ENCODE results near the gene GPT2.
"Not testable (repeated sequence)": the region's sequence is repeated elsewhere in the genome, so short reads cannot be mapped to it uniquely, and the experiment has no call there.

GRCh38 chr16:46868891-46869290, 15.3 kb upstream of the GPT2 start:
- not testable (repeated sequence) for TF ChIP-seq MYC (IDR thresholded peaks at IDR 0.05; ENCODE audit: low read depth, low read length); CTCF (IDR thresholded peaks at IDR 0.05; ENCODE audit: extremely low read depth in 1 of 2, insufficient read depth in 1 of 2, low read depth in 1 of 2, low read length in 2 of 2); POLR2A (IDR thresholded peaks at IDR 0.05; ENCODE audit: low read depth, low read length); POLR2AphosphoS5 (IDR thresholded peaks at IDR 0.05; ENCODE audit: insufficient read depth, low read depth, low read length); JUN (IDR thresholded peaks at IDR 0.05; ENCODE audit: borderline replicate concordance, insufficient read depth, insufficient read length, low read depth); MAX (IDR thresholded peaks at IDR 0.05; ENCODE audit: insufficient read depth, insufficient read length); EZH2 (IDR thresholded peaks at IDR 0.05; ENCODE audit: borderline replicate concordance, low read depth, low read length, severe bottlenecking)

Measured in endothelial cell of umbilical vein (primary cell).